Islet precursor cell (in vitro differentiated cells): ENCODE results near the gene BHLHE23.

Source experiments
- DNase-seq: peaks from one replicate; pipeline ENCODE4 v3.0.0-alpha.2; 2018

The BHLHE23 gene

GRCh38 chr20:62987114-62987513, 19.6 kb downstream of the BHLHE23 start:
- DNase-seq: no peak

GRCh38 chr20:62986257-62986800, 20.4 kb downstream of the BHLHE23 start:
- DNase-seq: no peak

GRCh38 chr20:62985444-62985778, 21.4 kb downstream of the BHLHE23 start:
- no peak for DNase-seq

GRCh38 chr20:62984666-62985443, 21.9 kb downstream of the BHLHE23 start:
- no peak for DNase-seq

GRCh38 chr20:62983210-62983609, 23.6 kb downstream of the BHLHE23 start:
- no peak for DNase-seq

- no peak for DNase-seq
These were observed 24.4 kb downstream of the BHLHE23 start for GRCh38 chr20:62982124-62983075.

- no peak for DNase-seq
These were observed 25.8 kb downstream of the BHLHE23 start for GRCh38 chr20:62980970-62981369.

- DNase-seq: no peak
These were observed 26.3 kb downstream of the BHLHE23 start for GRCh38 chr20:62980380-62980960.

GRCh38 chr20:62979876-62980373, 26.8 kb downstream of the BHLHE23 start:
- DNase-seq: no peak

- DNase-seq: no peak
These were observed 27.5 kb downstream of the BHLHE23 start for GRCh38 chr20:62979310-62979709.

- no peak for DNase-seq
These were observed 28.2 kb downstream of the BHLHE23 start for GRCh38 chr20:62978561-62978943.

GRCh38 chr20:62977613-62978560, 28.9 kb downstream of the BHLHE23 start:
- DNase-seq: no peak

- no peak for DNase-seq
These were observed 29.9 kb downstream of the BHLHE23 start for GRCh38 chr20:62976886-62977285.

- DNase-seq: no peak
These were observed 30.8 kb downstream of the BHLHE23 start for GRCh38 chr20:62975812-62976508.

- DNase-seq: no peak
These were observed 31.5 kb downstream of the BHLHE23 start for GRCh38 chr20:62975251-62975760.

GRCh38 chr20:62972845-62973745, 33.7 kb downstream of the BHLHE23 start:
- DNase-seq: no peak

- peak; percentile 95 for DNase-seq
These were observed 34.6 kb downstream of the BHLHE23 start for GRCh38 chr20:62971950-62972844.

GRCh38 chr20:62971211-62971949, 35.4 kb downstream of the BHLHE23 start:
- no peak for DNase-seq
